Hematopoietic multipotent progenitor cell treated with erythropoietin and hydrocortisone succinate and interleukin-3 and kit ligand, for 4 days (in vitro differentiated cells): ENCODE data around the gene PSD.
A peak's percentile ranks its signal among the peaks of the same experiment; 100 is the strongest.

ENCODE experiments used
- DNase-seq: peaks from one replicate; pipeline ENCODE4 v3.0.0-alpha.2; 2015

PSD gene

GRCh38 chr10:102419269-102420180, 940 bp upstream of the PSD start:
- DNase-seq = peak; percentile 77

- DNase-seq = no peak
These were observed 1.9 kb downstream of the PSD start for GRCh38 chr10:102416695-102417094.

- no peak for DNase-seq
These were observed 2.3 kb downstream of the PSD start for GRCh38 chr10:102416283-102416682.

- DNase-seq = no peak
These were observed 3.8 kb downstream of the PSD start for GRCh38 chr10:102414749-102415148.

- no peak for DNase-seq
These were observed 4.6 kb downstream of the PSD start for GRCh38 chr10:102413806-102414561.

- DNase-seq = peak; percentile 29
These were observed 5.4 kb downstream of the PSD start for GRCh38 chr10:102413053-102413705.

- DNase-seq = no peak
These were observed 6.3 kb downstream of the PSD start for GRCh38 chr10:102412293-102412692.

GRCh38 chr10:102411341-102412255, 7.0 kb downstream of the PSD start:
- DNase-seq = no peak

GRCh38 chr10:102410429-102411073, 8.0 kb downstream of the PSD start:
- DNase-seq = peak; percentile 35

GRCh38 chr10:102409604-102410428, 8.8 kb downstream of the PSD start:
- DNase-seq = no peak

- DNase-seq = peak; percentile 33
These were observed 9.6 kb downstream of the PSD start for GRCh38 chr10:102408728-102409603.

GRCh38 chr10:102408131-102408727, 10.4 kb downstream of the PSD start:
- no peak for DNase-seq

- no peak for DNase-seq
These were observed 11.0 kb downstream of the PSD start for GRCh38 chr10:102407425-102408130.

GRCh38 chr10:102406815-102407214, 11.8 kb downstream of the PSD start:
- no peak for DNase-seq

GRCh38 chr10:102405632-102406031, 13.0 kb downstream of the PSD start:
- DNase-seq = no peak

GRCh38 chr10:102405108-102405571, 13.4 kb downstream of the PSD start:
- DNase-seq = no peak

- DNase-seq = no peak
These were observed 14.1 kb downstream of the PSD start for GRCh38 chr10:102404361-102405107.

GRCh38 chr10:102403115-102403514, 15.5 kb downstream of the PSD start:
- DNase-seq = no peak
